22Rv1 (cell line): ENCODE results near the gene COBL.

ENCODE experiments used
- CTCF ChIP-seq: fragments of 450-650 bp; IDR thresholded peaks from 2 replicates; pipeline ENCODE4 v1.5.1; 2017; ENCODE audit warnings: mild to moderate bottlenecking
- ZFX ChIP-seq: fragments of 450-650 bp; IDR thresholded peaks from 2 replicates; pipeline ENCODE4 v1.6.1; 2017; ENCODE audit warnings: antibody characterized with exemption, borderline replicate concordance

GRCh38 chr7:51043461-51043860, 273.1 kb downstream of the COBL start:
- TF ChIP-seq CTCF (no peak), ZFX (no peak)
